GM13976 (cell line): ENCODE measurements around the gene HAND2.

Experiments
- DNase-seq: peaks from one replicate; pipeline ENCODE4 v3.0.0; 2012; ENCODE audit warnings: low spot score
- CTCF ChIP-seq: IDR thresholded peaks from 2 replicates; pipeline ENCODE4 v1.5.1; 2012; ENCODE audit warnings: borderline replicate concordance, mild to moderate bottlenecking; ENCODE audit not compliant: insufficient read depth; ENCODE audit errors: extremely low read depth, missing control alignments, control extremely low read depth
- in situ Hi-C: fragments of 300-500 bp; cut with MboI; formaldehyde crosslinking; loops from one replicate; pipeline ENCODE4 v1.12.0; 2022; ENCODE audit warnings: low sequenced_read_pairs, mixed read lengths, inconsistent platforms; ENCODE audit not compliant: unreplicated experiment

HAND2 gene

GRCh38 chr4:173516621-173517524, 13.2 kb downstream of the HAND2 start:
- in situ Hi-C loops = no loop called here
- no peak for DNase-seq
- TF ChIP-seq CTCF = no peak

GRCh38 chr4:173515458-173515857, 14.6 kb downstream of the HAND2 start:
- in situ Hi-C loops = no loop called here
- DNase-seq = no peak
- no peak for TF ChIP-seq CTCF

- no peak for DNase-seq
- no peak for TF ChIP-seq CTCF
- in situ Hi-C loops = no loop called here
Measured at GRCh38 chr4:173514641-173515217, 15.3 kb downstream of the HAND2 start.

GRCh38 chr4:173513651-173514050, 16.4 kb downstream of the HAND2 start:
- no peak for TF ChIP-seq CTCF
- DNase-seq = no peak
- in situ Hi-C loops = no loop called here

- DNase-seq = no peak
- TF ChIP-seq CTCF = no peak
- in situ Hi-C loops = no loop called here
Measured at GRCh38 chr4:173511787-173512361, 18.2 kb downstream of the HAND2 start.

GRCh38 chr4:173509036-173510001, 20.7 kb downstream of the HAND2 start:
- in situ Hi-C loops = no loop called here
- no peak for DNase-seq
- no peak for TF ChIP-seq CTCF
